GM12864 (cell line): ENCODE data around the gene OSBPL5.
"Not testable (repeated sequence)": the region's sequence is repeated elsewhere in the genome, so short reads cannot be mapped to it uniquely, and the experiment has no call there.

Experiments
- DNase-seq: peaks from one replicate; pipeline ENCODE4 v3.0.0-alpha.2; 2011; ENCODE audit warnings: low read depth
- H3K4me3 ChIP-seq: 2 replicates; pipeline ENCODE4 v1.5.1; 2011; ENCODE audit warnings: mild to moderate bottlenecking, low read depth, low read length, control low read depth
- CTCF ChIP-seq: IDR thresholded peaks from 2 replicates; pipeline ENCODE4 v1.5.1; 2011; ENCODE audit warnings: low read depth, mild to moderate bottlenecking, moderate library complexity, low read length, control low read depth, inconsistent platforms; ENCODE audit errors: missing control alignments

The OSBPL5 gene

GRCh38 chr11:3121416-3121815 is 43.7 kb downstream of the OSBPL5 start:
- no peak for DNase-seq
- H3K4me3 ChIP-seq: no peak overlapping the region
- no peak for TF ChIP-seq CTCF

- DNase-seq: no peak
- no peak overlapping the region for H3K4me3 ChIP-seq
- TF ChIP-seq CTCF: no peak
Observed at GRCh38 chr11:3120071-3120792, 44.9 kb downstream of the OSBPL5 start.

GRCh38 chr11:3119141-3119821 is 45.8 kb downstream of the OSBPL5 start:
- TF ChIP-seq CTCF: no peak
- no peak overlapping the region for H3K4me3 ChIP-seq
- no peak for DNase-seq

- TF ChIP-seq CTCF: no peak
- DNase-seq: no peak
- no peak overlapping the region for H3K4me3 ChIP-seq
Observed at GRCh38 chr11:3115321-3115720, 49.8 kb downstream of the OSBPL5 start.

- not testable (repeated sequence) for DNase-seq, H3K4me3 ChIP-seq
Observed at GRCh38 chr11:3113661-3114060, 51.4 kb downstream of the OSBPL5 start.

GRCh38 chr11:3111919-3112690 is 53.0 kb downstream of the OSBPL5 start:
- no peak for DNase-seq
- no peak overlapping the region for H3K4me3 ChIP-seq
- TF ChIP-seq CTCF: no peak

- no peak for TF ChIP-seq CTCF
- DNase-seq: no peak
- no peak overlapping the region for H3K4me3 ChIP-seq
Observed at GRCh38 chr11:3111466-3111865, 53.6 kb downstream of the OSBPL5 start.
